Activated naive CD8-positive, alpha-beta T cell treated with anti-CD3 and anti-CD28 coated beads, Interleukin-2, amount 50 U/mL, for 16 hours (primary cell): Measurements from ENCODE around the gene SNX22.
"Not testable (repeated sequence)": the region's sequence is repeated elsewhere in the genome, so short reads cannot be mapped to it uniquely, and the experiment has no call there.

Experiments
- DNase-seq: peaks from one replicate; pipeline ENCODE4 v3.0.0-alpha.2; 2020; ENCODE audit warnings: low read depth, low spot score

The SNX22 gene

GRCh38 chr15:64151727-64152506 is at the start of gene SNX22:
Gene SNX22 (plus strand): TSS chr15:64151731. CDS start chr15:64151776, 45 bp downstream.
- DNase-seq: no peak

DNA sequence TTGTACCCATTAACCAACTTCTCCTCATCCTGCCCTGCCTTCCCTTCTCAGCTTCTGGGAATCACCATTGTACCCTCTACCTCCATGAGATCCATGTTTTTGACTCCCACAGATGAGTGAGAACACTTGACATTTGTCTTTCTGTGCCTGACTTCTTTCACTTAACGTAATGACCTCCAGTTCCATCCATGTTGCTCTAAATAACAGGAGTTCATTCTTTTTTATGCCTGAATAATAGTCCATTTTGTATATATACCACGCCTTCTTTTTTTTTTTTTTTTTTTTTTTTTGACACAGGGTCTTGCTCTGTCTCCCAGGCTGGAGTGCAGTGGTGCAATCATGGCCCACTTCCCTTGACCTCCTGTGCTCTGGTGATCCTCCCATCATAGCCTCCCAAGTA is 49.0 kb upstream of the SNX22 start:
- DNase-seq: no peak

GRCh38 chr15:64105113-64105704 is 46.3 kb upstream of the SNX22 start:
- DNase-seq: no peak

DNA sequence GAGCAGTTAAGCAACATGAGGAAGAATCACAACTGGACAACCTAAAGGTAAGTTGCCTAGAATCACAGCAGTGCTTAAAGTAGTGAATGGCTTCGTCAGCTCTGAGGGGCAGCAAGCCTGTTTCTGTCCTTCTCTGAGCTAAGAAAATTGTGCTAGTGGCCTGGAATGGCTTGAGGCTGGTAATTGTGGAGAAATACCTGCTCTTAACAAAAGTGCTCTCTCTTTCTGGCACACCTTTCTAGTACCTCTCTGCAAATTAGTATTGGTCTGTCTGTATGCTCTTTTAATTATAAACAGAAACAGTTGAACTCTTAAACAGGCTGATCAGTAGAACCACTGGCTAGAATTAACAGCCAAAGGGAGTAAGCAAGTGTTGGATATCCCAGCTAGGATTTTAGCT is 44.2 kb upstream of the SNX22 start:
- DNase-seq: no peak

GRCh38 chr15:64110108-64110701 is 41.3 kb upstream of the SNX22 start:
- not testable (repeated sequence) for DNase-seq

GRCh38 chr15:64110950-64111678 is 40.4 kb upstream of the SNX22 start:
- no peak for DNase-seq

- DNase-seq: no peak
These were observed 39.9 kb upstream of the SNX22 start for GRCh38 chr15:64111679-64112050.

DNA sequence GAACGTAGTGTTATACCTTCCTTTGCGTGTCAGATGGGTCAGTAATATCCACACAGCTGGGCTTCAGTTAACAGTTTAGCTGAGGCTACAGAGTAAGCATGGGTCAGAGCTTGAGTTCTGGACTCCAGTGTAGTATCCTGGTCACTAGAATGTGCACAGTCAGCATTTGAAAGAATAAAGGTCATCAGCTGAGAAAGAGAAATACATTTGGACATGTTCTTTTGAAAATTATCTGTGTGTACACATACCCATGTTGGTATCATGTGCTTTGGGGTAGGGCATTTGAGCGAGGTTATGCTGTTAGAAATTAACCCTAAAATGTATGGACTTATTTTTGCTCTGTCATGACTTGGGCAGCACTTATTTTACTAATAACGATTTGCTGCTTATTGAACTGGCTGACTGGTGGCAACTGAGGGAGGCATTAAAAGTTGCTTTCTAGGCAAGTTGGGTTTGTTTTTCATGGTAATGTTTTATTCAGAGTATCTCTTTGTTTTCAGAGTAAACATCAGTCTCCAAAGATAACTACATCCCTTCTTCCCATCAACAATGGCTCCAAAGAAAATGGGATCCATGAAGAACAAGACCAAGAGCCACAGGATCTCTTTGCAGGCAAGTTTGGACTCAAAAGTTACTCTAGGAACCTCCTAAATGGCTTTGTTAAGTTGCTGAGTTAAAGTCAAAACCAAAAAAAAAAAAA is 39.3 kb upstream of the SNX22 start:
- DNase-seq: no peak

DNA sequence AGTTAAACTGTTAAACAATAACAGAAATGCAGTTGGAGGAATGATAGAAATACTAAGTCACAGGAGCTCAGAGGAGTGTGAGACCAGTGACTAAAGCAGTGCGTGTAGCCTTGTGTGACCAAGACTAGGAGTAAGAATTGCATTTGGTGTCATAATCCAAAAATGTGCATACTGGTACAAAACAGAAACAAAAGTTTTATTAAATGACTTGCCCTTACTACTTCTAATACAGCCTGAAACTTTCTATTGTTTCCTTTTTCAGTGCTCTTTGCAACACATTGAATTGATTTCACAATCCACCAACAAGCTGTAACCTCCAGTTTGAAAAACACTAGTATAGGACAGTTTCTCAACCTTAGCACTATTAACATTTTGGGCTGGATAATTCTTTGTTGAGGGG is 38.6 kb upstream of the SNX22 start:
- DNase-seq: no peak

DNA sequence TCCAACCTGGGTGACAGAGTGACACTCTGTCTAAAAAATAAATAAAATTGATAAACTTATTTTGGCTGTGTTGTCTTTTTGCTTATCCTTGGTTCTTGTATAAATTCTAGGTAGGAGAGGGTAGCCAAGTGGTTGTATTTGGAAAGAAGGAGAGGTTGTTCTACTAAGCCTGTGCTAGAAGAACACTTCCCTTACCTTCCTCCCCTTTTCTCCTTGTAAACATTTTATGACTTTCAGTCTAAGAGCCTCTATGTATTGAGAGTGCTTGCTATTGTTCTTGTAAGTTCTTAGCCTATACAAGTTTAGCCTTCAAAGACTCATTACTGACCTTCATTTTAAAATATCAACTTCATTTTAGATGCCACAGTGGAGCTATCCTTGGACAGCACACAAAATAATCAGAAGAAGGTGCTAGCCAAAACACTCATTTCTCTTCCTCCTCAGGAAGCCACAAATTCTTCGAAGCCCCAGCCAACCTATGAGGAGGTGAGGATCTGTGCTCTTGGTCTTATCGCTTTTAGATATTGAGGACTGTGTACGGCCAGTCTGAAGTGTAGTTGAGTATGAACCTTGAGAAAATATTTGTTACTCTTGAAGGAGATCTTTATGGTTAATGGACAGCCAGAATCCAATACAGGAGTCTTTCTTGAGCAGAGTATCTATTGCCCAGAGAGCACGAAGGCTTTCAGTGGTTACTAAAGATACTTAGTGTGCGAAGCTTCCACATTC is 33.6 kb upstream of the SNX22 start:
- no peak for DNase-seq

DNA sequence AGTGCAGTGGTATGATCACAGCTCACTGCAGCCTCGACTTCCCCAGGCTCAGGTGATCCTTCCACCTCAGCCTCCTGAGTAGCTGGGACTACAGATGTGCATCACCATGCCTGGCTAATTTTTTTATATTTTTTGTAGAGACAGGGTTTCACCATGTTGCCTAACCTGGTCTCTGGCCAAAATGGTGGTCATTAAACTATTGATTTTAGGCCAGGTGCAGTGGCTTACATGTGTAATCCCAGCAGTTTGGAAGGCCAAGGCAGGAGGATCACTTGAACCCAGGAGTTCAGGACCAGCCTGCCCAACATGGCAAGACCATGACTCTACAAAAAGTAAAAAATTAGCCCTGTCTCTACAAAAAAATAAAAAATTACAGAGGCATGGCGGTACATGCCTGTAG is 31.2 kb upstream of the SNX22 start:
- DNase-seq: not testable (repeated sequence)

DNA sequence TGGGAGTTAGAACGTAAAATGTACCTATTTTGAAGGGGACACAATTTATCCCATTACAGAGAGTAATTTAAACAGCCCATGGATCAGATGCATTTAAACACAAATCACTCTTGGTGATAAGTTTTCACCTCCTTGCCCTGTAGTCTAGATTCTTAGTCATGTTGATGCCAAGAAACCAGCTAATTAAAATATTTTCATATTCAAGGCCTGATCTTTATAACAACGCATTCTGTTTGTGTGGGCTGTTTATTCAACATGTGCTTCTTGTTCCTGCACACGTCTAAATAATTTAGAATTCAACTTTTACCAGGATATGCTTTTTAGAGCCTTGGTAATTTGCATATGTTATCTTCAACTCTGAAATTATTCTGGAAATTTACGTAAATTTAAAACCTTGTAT is 29.9 kb upstream of the SNX22 start:
- no peak for DNase-seq

DNA sequence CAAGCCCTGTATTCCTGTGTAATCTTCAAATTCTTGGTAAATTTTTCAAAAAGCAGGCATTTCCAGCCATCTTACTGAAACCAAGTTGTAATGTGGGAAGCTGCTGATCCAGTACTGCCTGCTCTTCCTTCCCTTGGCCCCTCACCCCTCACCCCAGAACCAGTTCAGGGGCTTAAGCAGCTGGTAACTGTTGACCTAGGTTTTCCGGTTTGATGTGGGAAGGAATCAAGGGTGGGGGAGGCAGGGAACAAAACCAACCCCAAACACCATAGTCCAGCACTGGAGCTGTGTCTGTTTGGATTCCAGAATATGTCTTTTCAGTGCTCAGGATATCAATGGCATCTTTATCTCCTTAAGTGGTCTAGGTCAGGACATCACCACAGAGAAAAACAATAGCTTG is 29.1 kb upstream of the SNX22 start:
- DNase-seq: no peak

GRCh38 chr15:64122936-64123351 is 28.6 kb upstream of the SNX22 start:
- no peak for DNase-seq

DNA sequence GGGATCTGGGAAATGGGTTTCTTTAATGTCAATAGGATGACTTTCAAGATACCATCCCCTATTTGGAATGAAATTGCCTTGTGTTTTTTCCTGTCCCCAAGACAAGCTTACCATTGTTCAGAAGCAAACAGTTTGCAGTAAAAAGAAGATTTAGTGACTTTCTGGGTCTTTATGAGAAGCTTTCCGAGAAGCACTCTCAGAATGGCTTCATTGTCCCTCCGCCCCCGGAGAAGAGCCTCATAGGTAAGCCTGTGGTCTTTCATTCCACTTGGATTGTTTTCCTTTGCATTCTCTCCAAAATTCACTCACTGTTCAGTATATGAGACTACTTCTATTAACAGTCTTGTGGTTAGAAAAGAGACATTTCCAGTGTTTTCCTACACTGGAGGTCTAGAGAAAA is 25.6 kb upstream of the SNX22 start:
- no peak for DNase-seq

- DNase-seq: no peak
These were observed 23.8 kb upstream of the SNX22 start for GRCh38 chr15:64127521-64128270.

DNA sequence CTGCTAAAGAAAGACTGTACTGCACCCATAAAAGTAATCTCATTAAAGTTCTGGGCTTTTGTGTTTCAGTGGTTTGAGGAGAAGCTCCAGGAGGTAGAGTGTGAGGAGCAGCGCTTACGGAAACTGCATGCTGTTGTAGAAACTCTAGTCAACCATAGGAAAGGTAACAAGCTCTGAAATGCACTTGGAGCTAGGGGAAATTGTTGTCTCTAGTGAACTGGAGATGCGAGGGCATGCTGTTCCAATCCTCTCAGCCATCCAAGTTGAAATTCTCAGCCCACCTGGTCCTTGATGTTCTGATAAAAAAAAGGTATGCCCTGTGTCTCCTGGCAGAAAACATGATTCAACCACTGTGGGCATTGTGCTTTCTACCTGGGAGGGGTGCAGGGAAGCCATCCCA is 21.4 kb upstream of the SNX22 start:
- DNase-seq: no peak

GRCh38 chr15:64131547-64131946 is 20.0 kb upstream of the SNX22 start:
- no peak for DNase-seq

- DNase-seq: no peak
These were observed 19.3 kb upstream of the SNX22 start for GRCh38 chr15:64132217-64132616.

GRCh38 chr15:64133623-64134344 is 17.7 kb upstream of the SNX22 start:
- no peak for DNase-seq
